Neuron (in vitro differentiated cells): ENCODE data around the gene AKAP6.

ENCODE experiments used
- H2AFZ ChIP-seq: one replicate; pipeline ENCODE4 v1.6.1; 2013; ENCODE audit warnings: low read depth, mild to moderate bottlenecking, inconsistent platforms, low read length, moderate library complexity
- H3K27me3 ChIP-seq: one replicate; pipeline ENCODE4 v1.6.1; 2013; ENCODE audit warnings: low read length; ENCODE audit not compliant: insufficient read depth
- H3K36me3 ChIP-seq: one replicate; pipeline ENCODE4 v1.6.1; 2013; ENCODE audit warnings: low read length; ENCODE audit not compliant: insufficient read depth
- H3K4me1 ChIP-seq: one replicate; pipeline ENCODE4 v1.6.1; 2013; ENCODE audit warnings: low read length; ENCODE audit not compliant: insufficient read depth
- H3K4me3 ChIP-seq: 2 replicates; pipeline ENCODE4 v1.5.1; 2013; ENCODE audit warnings: mild to moderate bottlenecking, low read length, moderate library complexity
- H3K9me3 ChIP-seq: one replicate; pipeline ENCODE4 v1.6.1; 2013; ENCODE audit warnings: low read length

The AKAP6 gene

DNA sequence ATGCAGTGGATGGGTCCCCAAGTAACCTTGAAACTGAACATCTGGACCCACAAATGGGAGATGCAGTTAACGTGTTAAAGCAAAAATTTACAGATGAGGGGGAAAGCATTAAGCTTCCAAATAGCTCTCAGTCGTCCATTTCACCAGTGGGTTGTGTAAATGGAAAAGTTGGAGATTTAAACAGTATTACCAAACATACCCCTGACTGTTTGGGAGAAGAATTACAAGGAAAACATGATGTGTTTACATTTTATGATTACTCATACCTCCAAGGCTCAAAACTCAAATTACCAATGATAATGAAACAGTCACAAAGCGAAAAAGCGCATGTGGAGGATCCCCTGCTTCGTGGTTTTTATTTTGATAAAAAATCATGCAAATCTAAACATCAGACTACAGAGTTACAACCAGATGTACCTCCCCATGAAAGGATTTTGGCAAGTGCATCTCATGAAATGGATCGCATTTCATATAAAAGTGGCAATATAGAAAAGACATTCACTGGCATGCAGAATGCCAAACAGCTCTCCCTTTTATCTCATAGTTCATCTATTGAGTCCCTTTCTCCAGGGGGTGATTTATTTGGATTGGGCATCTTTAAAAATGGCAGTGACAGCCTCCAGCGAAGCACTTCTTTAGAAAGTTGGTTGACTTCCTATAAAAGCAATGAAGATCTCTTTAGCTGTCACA is 493.0 kb downstream of the AKAP6 start:
- no peak overlapping the region for H3K4me3 ChIP-seq
- H3K4me1 ChIP-seq: peaks cover 32% of the 10 kb centered on the region
- no peaks in the 10 kb centered on the region for H3K27me3 ChIP-seq
- no peak overlapping the region for H2AFZ ChIP-seq
- no peaks in the 10 kb centered on the region for H3K9me3 ChIP-seq
- no peaks in the 10 kb centered on the region for H3K36me3 ChIP-seq

GRCh38 chr14:32823706-32824105 is 494.6 kb downstream of the AKAP6 start:
- no peaks in the 10 kb centered on the region for H3K36me3 ChIP-seq
- H2AFZ ChIP-seq: no peak overlapping the region
- H3K4me1 ChIP-seq: peaks cover 47% of the 10 kb centered on the region
- H3K4me3 ChIP-seq: no peak overlapping the region
- H3K27me3 ChIP-seq: no peaks in the 10 kb centered on the region
- H3K9me3 ChIP-seq: no peaks in the 10 kb centered on the region

- peaks cover 52% of the 10 kb centered on the region for H3K4me1 ChIP-seq
- H2AFZ ChIP-seq: no peak overlapping the region
- no peaks in the 10 kb centered on the region for H3K9me3 ChIP-seq
- H3K36me3 ChIP-seq: no peaks in the 10 kb centered on the region
- H3K4me3 ChIP-seq: no peak overlapping the region
- H3K27me3 ChIP-seq: no peaks in the 10 kb centered on the region
Measured at GRCh38 chr14:32824195-32824594, 495.1 kb downstream of the AKAP6 start.

- Histone ChIP-seq H3K4me3 (no peak overlapping the region), H2AFZ (no peak overlapping the region), H3K4me1 (peaks cover 54% of the 10 kb centered on the region), H3K27me3 (no peaks in the 10 kb centered on the region), H3K9me3 (no peaks in the 10 kb centered on the region), H3K36me3 (no peaks in the 10 kb centered on the region)
Measured at GRCh38 chr14:32825058-32825457, 496.0 kb downstream of the AKAP6 start.

DNA sequence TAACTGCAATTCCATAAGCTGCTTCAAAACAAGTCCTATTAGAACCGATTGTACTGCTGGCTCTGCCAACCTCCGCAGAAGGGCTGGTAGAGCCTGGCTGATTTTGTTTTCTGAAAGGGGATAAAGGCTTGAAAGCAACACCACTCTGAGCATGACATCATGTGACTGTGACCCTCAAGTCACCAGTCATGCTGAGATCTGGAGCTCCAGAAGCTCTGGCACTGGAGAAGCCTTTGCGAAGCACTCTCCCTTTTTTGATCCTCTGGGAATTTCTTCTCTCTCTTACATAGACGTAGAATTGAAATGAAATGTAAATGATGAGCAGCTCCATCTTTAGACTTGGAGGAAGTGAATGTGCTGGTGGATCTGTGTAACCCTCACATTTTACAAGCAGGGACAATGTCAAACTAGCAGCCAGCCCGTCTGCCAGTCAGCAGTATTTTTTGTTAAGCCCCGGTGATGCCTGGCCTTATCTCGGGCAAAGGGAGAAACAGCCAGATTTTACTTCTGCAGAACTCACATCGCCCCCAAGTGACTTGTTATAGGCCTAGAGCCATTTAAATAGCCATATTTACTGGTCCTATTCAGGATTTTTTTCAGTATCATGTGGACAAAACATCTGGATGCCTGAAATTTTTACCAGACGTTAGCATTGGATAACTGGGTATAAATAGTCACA is 497.4 kb downstream of the AKAP6 start:
- Histone ChIP-seq H3K36me3 (no peaks in the 10 kb centered on the region), H3K4me3 (peak overlapping the region; percentile 10), H3K9me3 (no peaks in the 10 kb centered on the region), H2AFZ (peak overlapping the region; percentile 11), H3K4me1 (peaks cover 54% of the 10 kb centered on the region), H3K27me3 (no peaks in the 10 kb centered on the region)

- Histone ChIP-seq H3K4me3 (no peak overlapping the region), H3K9me3 (no peaks in the 10 kb centered on the region), H3K36me3 (no peaks in the 10 kb centered on the region), H3K27me3 (no peaks in the 10 kb centered on the region), H3K4me1 (peaks cover 54% of the 10 kb centered on the region), H2AFZ (no peak overlapping the region)
Measured at GRCh38 chr14:32827514-32827913, 498.4 kb downstream of the AKAP6 start.

- Histone ChIP-seq H3K9me3 (no peaks in the 10 kb centered on the region), H2AFZ (no peak overlapping the region), H3K4me3 (no peak overlapping the region), H3K4me1 (peaks cover 8% of the 10 kb centered on the region), H3K27me3 (no peaks in the 10 kb centered on the region), H3K36me3 (no peaks in the 10 kb centered on the region)
Measured at GRCh38 chr14:32835924-32836323, 506.8 kb downstream of the AKAP6 start.

DNA sequence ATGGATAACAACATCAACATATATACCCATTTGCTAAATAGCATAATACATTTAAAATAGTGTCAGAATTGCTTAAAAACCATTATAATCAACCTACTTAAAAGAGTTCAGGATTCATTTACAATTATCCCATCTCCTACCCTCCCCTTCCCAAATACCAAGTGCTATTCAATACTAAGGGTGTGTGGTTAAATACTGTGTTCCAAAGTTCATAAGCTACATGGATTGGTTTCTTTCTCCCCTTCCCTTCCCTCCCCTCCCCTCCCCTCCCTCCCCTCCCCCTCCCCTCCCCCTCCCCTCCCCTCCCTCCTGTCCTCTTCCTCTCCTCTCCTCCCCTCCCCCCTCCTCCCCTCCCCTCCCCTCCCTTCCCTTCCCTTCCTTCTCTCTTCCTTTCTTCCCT is 512.6 kb downstream of the AKAP6 start:
- Histone ChIP-seq H3K4me3 (no peak overlapping the region), H2AFZ (no peak overlapping the region), H3K36me3 (no peaks in the 10 kb centered on the region), H3K4me1 (no peaks in the 10 kb centered on the region), H3K27me3 (no peaks in the 10 kb centered on the region), H3K9me3 (no peaks in the 10 kb centered on the region)

DNA sequence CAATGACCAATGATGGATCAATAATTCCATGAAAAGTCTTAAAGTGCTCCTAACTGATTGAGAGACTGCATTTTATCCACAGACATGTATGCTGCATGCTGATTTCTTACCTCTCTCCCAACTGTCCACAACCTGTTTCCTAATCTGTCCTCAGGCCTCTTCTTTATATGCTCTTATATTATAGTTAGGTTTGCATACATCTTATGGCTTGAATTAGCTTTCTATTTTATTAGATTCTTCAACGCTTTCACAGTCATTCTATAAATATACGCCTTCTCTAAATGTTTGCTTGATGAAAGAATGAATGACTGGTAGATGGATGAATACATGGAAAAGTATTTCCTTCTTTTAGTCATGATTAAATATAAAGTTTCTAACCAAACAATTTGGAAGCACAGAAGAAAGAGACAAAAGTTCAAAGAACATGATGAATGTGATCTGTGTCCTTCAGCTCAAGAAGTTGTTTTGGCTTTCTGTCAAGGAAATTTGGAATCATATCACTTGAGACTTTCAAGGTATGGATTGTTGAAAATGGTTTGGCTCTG is 517.8 kb downstream of the AKAP6 start:
- no peaks in the 10 kb centered on the region for H3K4me1 ChIP-seq
- no peaks in the 10 kb centered on the region for H3K9me3 ChIP-seq
- H3K4me3 ChIP-seq: no peak overlapping the region
- no peaks in the 10 kb centered on the region for H3K27me3 ChIP-seq
- H3K36me3 ChIP-seq: no peaks in the 10 kb centered on the region
- no peak overlapping the region for H2AFZ ChIP-seq

DNA sequence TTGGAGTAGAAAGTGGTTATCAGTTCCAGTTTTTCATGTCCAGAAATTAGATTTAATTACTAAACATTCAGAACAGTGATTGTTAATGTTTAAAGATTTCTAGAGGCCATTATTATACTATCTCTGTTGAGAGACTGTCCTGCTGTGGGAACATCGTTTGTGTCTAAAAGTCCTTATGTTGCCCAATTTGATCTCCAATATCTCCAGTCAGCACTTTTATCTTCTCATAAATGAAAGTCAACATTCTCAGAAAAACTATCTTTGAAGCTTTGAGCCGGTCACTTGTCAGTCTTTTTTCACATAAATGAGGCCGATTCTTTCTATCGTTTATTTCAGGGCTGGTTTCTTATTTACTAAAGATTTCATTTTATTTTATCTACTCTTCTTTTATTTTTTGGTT is 518.8 kb downstream of the AKAP6 start:
- Histone ChIP-seq H3K4me3 (no peak overlapping the region), H3K36me3 (no peaks in the 10 kb centered on the region), H3K9me3 (no peaks in the 10 kb centered on the region), H2AFZ (no peak overlapping the region), H3K4me1 (no peaks in the 10 kb centered on the region), H3K27me3 (no peaks in the 10 kb centered on the region)

DNA sequence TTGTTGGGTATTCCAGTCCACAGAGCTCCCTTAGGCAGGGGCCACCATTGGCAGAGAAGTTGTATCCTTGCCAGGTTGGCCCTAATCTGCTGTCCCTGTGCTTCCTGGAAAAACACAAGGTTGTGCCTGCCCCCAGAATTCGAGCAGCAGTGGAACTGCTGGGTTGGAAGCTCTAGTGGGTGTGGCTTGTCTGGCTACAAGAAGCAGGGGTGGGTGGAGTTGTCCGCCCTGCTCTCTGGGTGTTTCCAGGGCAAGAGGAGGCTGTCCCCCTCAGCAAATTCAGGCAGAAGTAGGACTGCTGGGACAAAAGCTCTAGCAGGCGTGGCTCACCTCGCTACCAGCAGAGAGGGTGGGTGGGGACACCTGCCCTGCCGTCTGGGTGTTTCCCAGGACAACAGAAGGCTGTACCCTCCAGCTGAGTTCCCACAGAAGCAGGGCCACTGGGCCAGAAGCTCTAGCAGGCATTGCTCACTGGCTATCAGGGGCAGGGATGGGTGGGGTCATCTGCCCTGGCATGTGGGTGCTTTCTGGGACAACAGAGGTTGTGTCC is 536.8 kb downstream of the AKAP6 start:
- Histone ChIP-seq H3K27me3 (no peaks in the 10 kb centered on the region), H3K4me3 (no peak overlapping the region), H2AFZ (no peak overlapping the region), H3K9me3 (peaks cover 3% of the 10 kb centered on the region), H3K36me3 (no peaks in the 10 kb centered on the region), H3K4me1 (no peaks in the 10 kb centered on the region)

DNA sequence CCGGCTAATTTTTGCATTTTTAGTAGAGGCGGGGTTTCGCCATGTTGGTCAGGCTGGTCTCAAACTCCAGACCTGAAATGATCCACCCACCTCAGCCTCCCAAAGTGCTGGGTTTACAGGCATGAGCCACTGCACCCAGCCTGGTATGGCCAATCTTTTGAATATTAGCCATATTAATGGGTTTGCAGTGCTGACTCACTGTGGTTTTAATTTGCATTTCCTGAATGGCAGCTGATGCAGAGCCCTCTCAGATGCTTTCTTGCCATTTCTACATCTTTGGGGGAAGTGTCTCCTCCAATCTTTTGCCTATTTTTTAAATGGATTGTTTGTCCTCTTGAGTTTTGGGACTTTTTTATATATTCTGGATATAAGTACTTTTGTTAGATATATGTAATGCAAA is 554.1 kb downstream of the AKAP6 start:
- no peak overlapping the region for H3K4me3 ChIP-seq
- no peaks in the 10 kb centered on the region for H3K9me3 ChIP-seq
- H3K36me3 ChIP-seq: no peaks in the 10 kb centered on the region
- no peak overlapping the region for H2AFZ ChIP-seq
- no peaks in the 10 kb centered on the region for H3K4me1 ChIP-seq
- H3K27me3 ChIP-seq: no peaks in the 10 kb centered on the region
